ENCODE data around the gene RASAL2.
A peak's percentile ranks its signal among the peaks of the same experiment; 100 is the strongest.

The RASAL2 gene

DNA sequence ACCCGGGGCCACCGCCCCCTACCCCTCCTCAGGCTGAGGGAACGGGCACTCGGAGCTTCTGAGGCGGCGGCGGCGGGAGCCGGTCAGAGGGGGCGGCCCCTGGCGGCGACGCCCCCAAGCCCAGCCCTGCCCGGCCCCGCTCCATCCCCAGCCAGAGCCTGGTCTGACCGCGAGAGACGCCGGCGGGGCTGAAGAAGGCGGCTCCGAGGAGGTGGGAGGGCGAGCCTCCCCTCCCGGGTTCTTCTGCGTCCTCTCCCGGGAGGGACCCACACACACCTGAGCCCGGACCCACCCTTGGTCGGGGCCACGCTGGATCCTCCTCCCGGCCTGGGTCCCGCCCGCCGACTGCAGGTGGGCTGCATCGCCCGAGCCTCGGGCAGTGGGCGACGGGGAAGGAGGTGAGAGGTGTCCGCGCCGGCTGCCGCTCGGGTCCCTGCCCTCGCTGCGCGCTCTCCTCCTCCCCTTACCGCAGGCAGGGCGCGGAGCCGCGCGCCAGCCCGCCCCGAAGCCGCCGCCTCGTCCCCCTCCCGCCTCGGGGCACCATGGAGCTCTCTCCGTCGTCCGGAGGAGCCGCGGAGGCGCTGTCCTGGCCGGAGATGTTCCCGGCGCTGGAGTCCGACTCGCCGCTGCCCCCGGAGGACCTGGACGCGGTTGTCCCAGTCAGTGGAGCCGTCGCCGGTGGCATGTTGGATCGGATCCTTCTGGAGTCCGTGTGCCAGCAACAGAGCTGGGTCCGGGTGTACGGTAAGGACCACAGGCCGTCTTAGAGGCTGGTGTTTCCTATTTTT, at the start of gene RASAL2:
Gene RASAL2 (plus strand): TSS at position 154 of the 788 bp plus-strand sequence. CDS start 389 bp downstream, at position 543.
- H3K27ac ChIP-seq (ENCODE audit: low read depth, low read length) = peak within 1 kb of the TSS; percentile 92
- H3K36me3 ChIP-seq (ENCODE audit: control insufficient read depth, insufficient read depth, low read length) = no peaks in the 10 kb centered on the region
- no peaks in the 10 kb centered on the region for H3K27me3 ChIP-seq (ENCODE audit: control insufficient read depth, insufficient read depth, low read length)
- peak within 1 kb of the TSS; percentile 83 for H3K4me3 ChIP-seq (ENCODE audit: low read length)
- peaks cover 18% of the 10 kb centered on the region for H3K4me1 ChIP-seq (ENCODE audit: control insufficient read depth, insufficient read depth, low read length)
- peak within 1 kb of the TSS; percentile 22 for H3K9ac ChIP-seq (ENCODE audit: low read length)

DNA sequence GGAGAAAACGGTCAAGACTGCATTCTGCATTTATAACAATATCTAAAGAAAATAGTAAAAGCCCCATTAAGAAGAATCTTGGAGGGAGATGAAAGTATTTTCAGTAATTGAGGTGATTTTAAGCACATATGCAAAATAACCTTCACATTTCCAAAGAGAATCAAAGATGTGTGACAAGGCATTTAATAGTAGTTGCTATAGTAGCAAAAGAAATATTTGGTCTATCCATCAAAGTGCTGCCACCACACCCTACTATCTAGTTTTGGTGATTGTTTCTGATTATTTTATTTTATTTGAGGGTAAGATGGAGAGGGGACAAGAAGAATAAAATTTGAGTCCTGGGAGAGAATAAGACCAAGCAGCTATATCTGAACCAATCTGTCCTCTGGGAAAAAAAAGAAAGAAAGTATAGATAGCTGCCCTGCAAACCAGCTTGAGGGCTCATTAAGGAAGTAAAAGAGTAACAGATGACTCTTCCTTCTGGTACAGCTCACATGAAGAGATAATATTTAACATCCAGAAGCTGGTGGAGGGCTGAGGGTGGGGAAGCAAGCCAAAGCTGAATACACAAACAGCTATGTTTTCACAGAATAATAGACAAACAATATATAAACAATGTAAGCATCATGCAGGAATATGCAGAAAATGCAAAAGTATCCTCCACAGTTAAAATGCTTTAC, 47.2 kb upstream of the RASAL2 start:
- H3K9ac ChIP-seq (ENCODE audit: low read length) = no peak overlapping the region
- H3K27ac ChIP-seq (ENCODE audit: low read depth, low read length) = no peak overlapping the region
- no peak overlapping the region for H3K4me3 ChIP-seq (ENCODE audit: low read length)

GRCh38 chr1:178047403-178048093, 46.4 kb upstream of the RASAL2 start:
- no peak overlapping the region for H3K27ac ChIP-seq (ENCODE audit: low read depth, low read length)

More for the DNA sequence above, 47.2 kb upstream of the RASAL2 start:
- Histone ChIP-seq H3K4me1 (ENCODE audit: control insufficient read depth, insufficient read depth, low read length) (no peaks in the 10 kb centered on the region), H3K27me3 (ENCODE audit: control insufficient read depth, insufficient read depth, low read length) (no peaks in the 10 kb centered on the region), H3K36me3 (ENCODE audit: control insufficient read depth, insufficient read depth, low read length) (no peaks in the 10 kb centered on the region)

DNA sequence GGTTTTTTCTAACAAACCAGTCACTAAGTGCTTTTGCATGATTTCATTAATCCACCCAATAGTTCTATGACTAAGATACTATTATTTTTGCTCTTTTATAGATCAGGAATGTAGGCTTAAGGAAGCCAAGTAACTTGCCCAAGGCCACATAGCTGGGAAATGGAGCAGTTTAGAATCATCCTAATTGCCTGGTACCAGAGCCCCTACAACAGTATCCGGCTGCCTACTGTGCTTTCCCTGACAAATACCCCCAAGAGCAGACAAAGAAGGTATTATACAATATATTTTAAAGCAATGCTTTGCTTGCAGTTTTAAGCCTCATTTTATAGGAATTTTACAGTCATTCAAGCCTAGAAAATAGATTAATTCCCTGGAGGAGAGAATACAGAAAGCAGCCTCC, 45.5 kb upstream of the RASAL2 start:
- Histone ChIP-seq H3K27ac (ENCODE audit: low read depth, low read length) (no peak overlapping the region), H3K4me3 (ENCODE audit: low read length) (no peak overlapping the region), H3K4me1 (ENCODE audit: control insufficient read depth, insufficient read depth, low read length) (no peaks in the 10 kb centered on the region)

More at GRCh38 chr1:178047403-178048093, 46.4 kb upstream of the RASAL2 start:
- Histone ChIP-seq H3K27me3 (ENCODE audit: control insufficient read depth, insufficient read depth, low read length) (no peaks in the 10 kb centered on the region), H3K4me3 (ENCODE audit: low read length) (no peak overlapping the region), H3K36me3 (ENCODE audit: control insufficient read depth, insufficient read depth, low read length) (no peaks in the 10 kb centered on the region), H3K4me1 (ENCODE audit: control insufficient read depth, insufficient read depth, low read length) (no peaks in the 10 kb centered on the region), H3K9ac (ENCODE audit: low read length) (no peak overlapping the region)

DNA sequence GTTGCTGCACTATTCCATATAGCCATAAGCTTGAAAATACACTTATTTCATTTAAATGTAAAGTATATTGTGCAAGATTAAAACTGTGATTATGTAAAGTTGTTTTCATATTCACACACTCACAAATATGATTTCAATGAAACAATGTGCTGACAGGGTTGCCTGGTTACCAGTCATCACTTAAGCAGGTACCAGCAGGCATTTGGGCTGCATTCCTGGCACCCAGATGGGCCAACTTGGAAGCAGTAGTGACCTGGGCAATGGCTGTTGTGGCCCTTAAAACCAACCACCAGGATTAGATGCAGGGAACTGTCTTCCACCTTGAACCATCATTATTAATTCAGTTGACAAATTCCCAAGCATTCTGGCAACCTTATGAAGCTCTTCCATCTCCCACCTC, 45.0 kb upstream of the RASAL2 start:
- Histone ChIP-seq H3K36me3 (ENCODE audit: control insufficient read depth, insufficient read depth, low read length) (no peaks in the 10 kb centered on the region), H3K27me3 (ENCODE audit: control insufficient read depth, insufficient read depth, low read length) (no peaks in the 10 kb centered on the region), H3K4me1 (ENCODE audit: control insufficient read depth, insufficient read depth, low read length) (no peaks in the 10 kb centered on the region), H3K9ac (ENCODE audit: low read length) (no peak overlapping the region), H3K4me3 (ENCODE audit: low read length) (no peak overlapping the region), H3K27ac (ENCODE audit: low read depth, low read length) (no peak overlapping the region)

More for the DNA sequence above, 45.5 kb upstream of the RASAL2 start:
- no peaks in the 10 kb centered on the region for H3K27me3 ChIP-seq (ENCODE audit: control insufficient read depth, insufficient read depth, low read length)
- H3K9ac ChIP-seq (ENCODE audit: low read length) = no peak overlapping the region
- H3K36me3 ChIP-seq (ENCODE audit: control insufficient read depth, insufficient read depth, low read length) = no peaks in the 10 kb centered on the region

DNA sequence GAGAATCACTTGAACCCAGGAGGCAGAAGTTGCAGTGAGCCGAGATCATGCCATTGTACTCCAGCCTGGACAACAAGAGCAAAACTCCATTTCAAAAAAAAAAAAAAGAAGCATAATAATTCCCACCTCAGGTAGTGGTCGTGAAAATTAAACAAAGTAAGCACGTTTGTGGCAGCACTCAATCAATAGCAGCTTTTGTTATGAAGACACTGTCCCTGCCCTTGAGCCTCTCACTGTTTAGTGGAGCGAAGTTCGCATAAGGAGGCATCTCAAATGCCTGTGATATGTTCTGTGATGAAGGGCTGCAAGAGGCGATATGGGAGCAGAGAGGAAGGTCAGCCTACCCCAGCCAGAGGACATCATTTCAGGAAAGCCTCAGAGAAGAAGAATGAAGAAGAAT, 43.8 kb upstream of the RASAL2 start:
- Histone ChIP-seq H3K4me1 (ENCODE audit: control insufficient read depth, insufficient read depth, low read length) (no peaks in the 10 kb centered on the region), H3K4me3 (ENCODE audit: low read length) (no peak overlapping the region), H3K27me3 (ENCODE audit: control insufficient read depth, insufficient read depth, low read length) (no peaks in the 10 kb centered on the region), H3K36me3 (ENCODE audit: control insufficient read depth, insufficient read depth, low read length) (no peaks in the 10 kb centered on the region), H3K9ac (ENCODE audit: low read length) (no peak overlapping the region), H3K27ac (ENCODE audit: low read depth, low read length) (no peak overlapping the region)

- H3K4me1 ChIP-seq (ENCODE audit: control insufficient read depth, insufficient read depth, low read length) = no peaks in the 10 kb centered on the region
- H3K27ac ChIP-seq (ENCODE audit: low read depth, low read length) = no peak overlapping the region
- no peak overlapping the region for H3K9ac ChIP-seq (ENCODE audit: low read length)
- no peak overlapping the region for H3K4me3 ChIP-seq (ENCODE audit: low read length)
- H3K27me3 ChIP-seq (ENCODE audit: control insufficient read depth, insufficient read depth, low read length) = no peaks in the 10 kb centered on the region
- H3K36me3 ChIP-seq (ENCODE audit: control insufficient read depth, insufficient read depth, low read length) = no peaks in the 10 kb centered on the region
Measured at GRCh38 chr1:178051071-178051470, 42.8 kb upstream of the RASAL2 start.

GRCh38 chr1:178052650-178053461, 41.0 kb upstream of the RASAL2 start:
- H3K27me3 ChIP-seq (ENCODE audit: control insufficient read depth, insufficient read depth, low read length) = no peaks in the 10 kb centered on the region

GRCh38 chr1:178055093-178055492, 38.8 kb upstream of the RASAL2 start:
- no peak overlapping the region for H3K27ac ChIP-seq (ENCODE audit: low read depth, low read length)
- peaks cover 9% of the 10 kb centered on the region for H3K4me1 ChIP-seq (ENCODE audit: control insufficient read depth, insufficient read depth, low read length)
- H3K27me3 ChIP-seq (ENCODE audit: control insufficient read depth, insufficient read depth, low read length) = no peaks in the 10 kb centered on the region
- no peaks in the 10 kb centered on the region for H3K36me3 ChIP-seq (ENCODE audit: control insufficient read depth, insufficient read depth, low read length)
- H3K9ac ChIP-seq (ENCODE audit: low read length) = no peak overlapping the region
- no peak overlapping the region for H3K4me3 ChIP-seq (ENCODE audit: low read length)

More at GRCh38 chr1:178052650-178053461, 41.0 kb upstream of the RASAL2 start:
- peaks cover 2% of the 10 kb centered on the region for H3K4me1 ChIP-seq (ENCODE audit: control insufficient read depth, insufficient read depth, low read length)
- H3K27ac ChIP-seq (ENCODE audit: low read depth, low read length) = no peak overlapping the region
- H3K36me3 ChIP-seq (ENCODE audit: control insufficient read depth, insufficient read depth, low read length) = no peaks in the 10 kb centered on the region
- H3K9ac ChIP-seq (ENCODE audit: low read length) = no peak overlapping the region
- H3K4me3 ChIP-seq (ENCODE audit: low read length) = no peak overlapping the region

- Histone ChIP-seq H3K27me3 (ENCODE audit: control insufficient read depth, insufficient read depth, low read length) (no peaks in the 10 kb centered on the region), H3K4me1 (ENCODE audit: control insufficient read depth, insufficient read depth, low read length) (peaks cover 9% of the 10 kb centered on the region), H3K27ac (ENCODE audit: low read depth, low read length) (no peak overlapping the region), H3K36me3 (ENCODE audit: control insufficient read depth, insufficient read depth, low read length) (no peaks in the 10 kb centered on the region), H3K4me3 (ENCODE audit: low read length) (no peak overlapping the region), H3K9ac (ENCODE audit: low read length) (no peak overlapping the region)
Measured at GRCh38 chr1:178055779-178056471, 38.0 kb upstream of the RASAL2 start.

- H3K27me3 ChIP-seq (ENCODE audit: control insufficient read depth, insufficient read depth, low read length) = no peaks in the 10 kb centered on the region
- H3K9ac ChIP-seq (ENCODE audit: low read length) = no peak overlapping the region
- no peak overlapping the region for H3K4me3 ChIP-seq (ENCODE audit: low read length)
- H3K27ac ChIP-seq (ENCODE audit: low read depth, low read length) = peak overlapping the region; percentile 67
- H3K36me3 ChIP-seq (ENCODE audit: control insufficient read depth, insufficient read depth, low read length) = no peaks in the 10 kb centered on the region
- peaks cover 9% of the 10 kb centered on the region for H3K4me1 ChIP-seq (ENCODE audit: control insufficient read depth, insufficient read depth, low read length)
Measured at GRCh38 chr1:178057141-178057765, 36.7 kb upstream of the RASAL2 start.
